SU-DHL-6 (cell line): ENCODE measurements around the gene LIN28A.
"Not testable (repeated sequence)": the region's sequence is repeated elsewhere in the genome, so short reads cannot be mapped to it uniquely, and the experiment has no call there.

ENCODE experiments used
- H2AFZ ChIP-seq: fragments of 200-600 bp; sonication (generic); 2 replicates; pipeline ENCODE4 v1.6.1; 2014; ENCODE audit warnings: low read depth, mild to moderate bottlenecking, moderate library complexity, mixed read lengths, antibody characterized with exemption, low read length; ENCODE audit not compliant: severe bottlenecking
- H3F3A ChIP-seq: fragments of 200-600 bp; shearing (Covaris generic); 2 replicates; pipeline ENCODE4 v1.6.0; 2016; ENCODE audit warnings: antibody characterized with exemption, mild to moderate bottlenecking; ENCODE audit not compliant: insufficient read depth
- H3K27ac ChIP-seq: fragments of 200-600 bp; sonication (generic); 2 replicates; pipeline ENCODE4 v1.5.1; 2016; ENCODE audit warnings: low read depth, mild to moderate bottlenecking, low read length, moderate library complexity, mixed read lengths
- H3K27me3 ChIP-seq: fragments of 200-600 bp; sonication (generic), shearing (Covaris generic); 2 replicates; pipeline ENCODE4 v1.6.0; 2014; ENCODE audit warnings: mild to moderate bottlenecking, low read length
- H3K36me3 ChIP-seq: fragments of 200-600 bp; sonication (generic); 2 replicates; pipeline ENCODE4 v1.6.1; 2014; ENCODE audit warnings: mild to moderate bottlenecking, low read length, mixed read lengths
- H3K4me2 ChIP-seq: fragments of 300-600, 200-600 bp; shearing (Covaris generic), sonication (generic); 2 replicates; pipeline ENCODE4 v1.6.0; 2014; ENCODE audit warnings: low read length, low read depth, mild to moderate bottlenecking; ENCODE audit not compliant: poor library complexity, severe bottlenecking
- H3K4me3 ChIP-seq: fragments of 200-600 bp; sonication (generic); 2 replicates; pipeline ENCODE4 v1.5.1; 2014; ENCODE audit warnings: antibody characterized with exemption, low read length, mild to moderate bottlenecking, mixed read lengths; ENCODE audit not compliant: insufficient read depth, poor library complexity, severe bottlenecking
- H3K79me2 ChIP-seq: fragments of 200-600 bp; sonication (generic); 2 replicates; pipeline ENCODE4 v1.6.1; 2014; ENCODE audit warnings: mild to moderate bottlenecking, low read length, moderate library complexity; ENCODE audit not compliant: insufficient read depth
- H3K9ac ChIP-seq: fragments of 200-600 bp; sonication (generic); 2 replicates; pipeline ENCODE4 v1.7.0; 2014; ENCODE audit warnings: mild to moderate bottlenecking, low read length
- H3K9me2 ChIP-seq: fragments of 200-600 bp; sonication (generic); replicated peaks from 2 replicates; pipeline ENCODE4 v1.6.1; 2014; ENCODE audit warnings: low read length; ENCODE audit not compliant: insufficient read depth
- H3K9me3 ChIP-seq: fragments of 200-600 bp; sonication (generic); 2 replicates; pipeline ENCODE4 v1.6.1; 2014; ENCODE audit warnings: low read length, mixed read lengths; ENCODE audit not compliant: insufficient read depth
- H4K20me1 ChIP-seq: fragments of 200-600 bp; sonication (generic); 2 replicates; pipeline ENCODE4 v1.6.1; 2014; ENCODE audit warnings: low read depth, mild to moderate bottlenecking, antibody characterized with exemption, low read length, moderate library complexity, mixed read lengths
- CTCF ChIP-seq: fragments of 200-600 bp; sonication (generic); IDR thresholded peaks from one replicate; pipeline ENCODE4 v1.5.1; 2017; ENCODE audit warnings: antibody characterized with exemption, mild to moderate bottlenecking, low read length, moderate library complexity; ENCODE audit not compliant: insufficient read depth, poor library complexity, severe bottlenecking
- EZH2phosphoT487 ChIP-seq: fragments of 200-600 bp; sonication (generic), shearing (Covaris generic); conservative IDR thresholded peaks from 2 replicates; pipeline ENCODE4 v1.6.1; 2018; ENCODE audit warnings: mild to moderate bottlenecking, antibody characterized with exemption, low read length, moderate library complexity, mixed read lengths

LIN28A gene

GRCh38 chr1:26372039-26372438 lies 38.6 kb upstream of the LIN28A start:
- H3K9ac ChIP-seq: no peak overlapping the region
- TF ChIP-seq EZH2phosphoT487 (no peak), CTCF (no peak)
- H3K4me3 ChIP-seq: no peak overlapping the region
- no peaks in the 10 kb centered on the region for H3K27me3 ChIP-seq
- no peaks in the 10 kb centered on the region for H3F3A ChIP-seq
- H3K9me2 ChIP-seq: no peaks in the 10 kb centered on the region
- H3K27ac ChIP-seq: no peak overlapping the region
- no peak overlapping the region for H2AFZ ChIP-seq
- H3K79me2 ChIP-seq: no peaks in the 10 kb centered on the region
- H4K20me1 ChIP-seq: no peaks in the 10 kb centered on the region
- H3K36me3 ChIP-seq: no peaks in the 10 kb centered on the region
- H3K9me3 ChIP-seq: no peaks in the 10 kb centered on the region
- no peak overlapping the region for H3K4me2 ChIP-seq

GRCh38 chr1:26372611-26373010 lies 38.0 kb upstream of the LIN28A start, which contains the start of gene ZNF683:
ZNF683 (minus strand) TSS chr1:26372750; CDS start chr1:26368571, 4,179 bp downstream.
- not testable (repeated sequence) for H3K27ac ChIP-seq, H2AFZ ChIP-seq, H3K27me3 ChIP-seq, H3K36me3 ChIP-seq, H4K20me1 ChIP-seq, H3K9me3 ChIP-seq, H3K9me2 ChIP-seq, H3K9ac ChIP-seq, H3K79me2 ChIP-seq, H3F3A ChIP-seq, H3K4me2 ChIP-seq, H3K4me3 ChIP-seq

GRCh38 chr1:26373281-26373680 lies 37.3 kb upstream of the LIN28A start:
- Histone ChIP-seq H4K20me1 (no peaks in the 10 kb centered on the region), H3K27ac (no peak overlapping the region), H3K9me2 (no peaks in the 10 kb centered on the region), H3K9me3 (no peaks in the 10 kb centered on the region), H3K36me3 (no peaks in the 10 kb centered on the region), H3K4me3 (no peak overlapping the region), H3K27me3 (no peaks in the 10 kb centered on the region), H3K4me2 (no peak overlapping the region), H3F3A (no peaks in the 10 kb centered on the region), H3K9ac (no peak overlapping the region), H2AFZ (no peak overlapping the region), H3K79me2 (no peaks in the 10 kb centered on the region)
- TF ChIP-seq CTCF: no peak

- H3K79me2 ChIP-seq: no peaks in the 10 kb centered on the region
- H3F3A ChIP-seq: no peaks in the 10 kb centered on the region
- no peaks in the 10 kb centered on the region for H3K36me3 ChIP-seq
- H3K4me3 ChIP-seq: no peak overlapping the region
- H3K9ac ChIP-seq: no peak overlapping the region
- H4K20me1 ChIP-seq: no peaks in the 10 kb centered on the region
- no peak overlapping the region for H3K27ac ChIP-seq
- no peaks in the 10 kb centered on the region for H3K27me3 ChIP-seq
- no peak overlapping the region for H3K4me2 ChIP-seq
- no peaks in the 10 kb centered on the region for H3K9me3 ChIP-seq
- TF ChIP-seq CTCF: no peak
- no peak for TF ChIP-seq EZH2phosphoT487
- H2AFZ ChIP-seq: no peak overlapping the region
- no peaks in the 10 kb centered on the region for H3K9me2 ChIP-seq
Measured at GRCh38 chr1:26373789-26374188, 36.8 kb upstream of the LIN28A start.

GRCh38 chr1:26374361-26374760 lies 36.3 kb upstream of the LIN28A start:
- not testable (repeated sequence) for H3K9me2 ChIP-seq

More at GRCh38 chr1:26374361-26374760, 36.3 kb upstream of the LIN28A start:
- not testable (repeated sequence) for H3K79me2 ChIP-seq, H3K4me3 ChIP-seq, H3K9me3 ChIP-seq, H3K4me2 ChIP-seq, H2AFZ ChIP-seq, H3K36me3 ChIP-seq, H3F3A ChIP-seq, H3K9ac ChIP-seq, H3K27ac ChIP-seq, H3K27me3 ChIP-seq, H4K20me1 ChIP-seq
